BE2C (cell line): Measurements from ENCODE around the gene SNX2.

ENCODE experiments used
- DNase-seq: peaks from one replicate; pipeline ENCODE4 v3.0.0-alpha.2; 2020
- H3K27me3 ChIP-seq: fragments of 250-450 bp; sonication (Bioruptor Pico); 2 replicates; pipeline ENCODE4 v1.5.1; 2020; ENCODE audit warnings: mild to moderate bottlenecking
- H3K36me3 ChIP-seq: fragments of 250-450 bp; sonication (Bioruptor Pico); 2 replicates; pipeline ENCODE4 v1.5.1; 2020; ENCODE audit warnings: mild to moderate bottlenecking
- H3K4me1 ChIP-seq: fragments of 250-450 bp; sonication (Bioruptor Pico); 2 replicates; pipeline ENCODE4 v1.5.1; 2020
- H3K4me3 ChIP-seq: 2 replicates; pipeline ENCODE4 v1.5.1; 2011; ENCODE audit warnings: low read depth, low read length
- H3K9me3 ChIP-seq: fragments of 250-450 bp; sonication (Bioruptor Pico); 2 replicates; pipeline ENCODE4 v1.5.1; 2020
- TF ChIP-seq, protein P1 (sequence below): IDR thresholded peaks from 2 replicates; pipeline ENCODE4 v1.5.1; 2012; ENCODE audit warnings: mild to moderate bottlenecking, low read depth, low read length

Gene SNX2

GRCh38 chr5:122864400-122864799, 89.5 kb downstream of the SNX2 start:
- Histone ChIP-seq H3K4me1 (no peaks in the 10 kb centered on the region), H3K36me3 (no peaks in the 10 kb centered on the region), H3K27me3 (no peaks in the 10 kb centered on the region), H3K9me3 (no peaks in the 10 kb centered on the region), H3K4me3 (no peak overlapping the region)
- no peak for DNase-seq
- TF ChIP-seq, protein P1, sequence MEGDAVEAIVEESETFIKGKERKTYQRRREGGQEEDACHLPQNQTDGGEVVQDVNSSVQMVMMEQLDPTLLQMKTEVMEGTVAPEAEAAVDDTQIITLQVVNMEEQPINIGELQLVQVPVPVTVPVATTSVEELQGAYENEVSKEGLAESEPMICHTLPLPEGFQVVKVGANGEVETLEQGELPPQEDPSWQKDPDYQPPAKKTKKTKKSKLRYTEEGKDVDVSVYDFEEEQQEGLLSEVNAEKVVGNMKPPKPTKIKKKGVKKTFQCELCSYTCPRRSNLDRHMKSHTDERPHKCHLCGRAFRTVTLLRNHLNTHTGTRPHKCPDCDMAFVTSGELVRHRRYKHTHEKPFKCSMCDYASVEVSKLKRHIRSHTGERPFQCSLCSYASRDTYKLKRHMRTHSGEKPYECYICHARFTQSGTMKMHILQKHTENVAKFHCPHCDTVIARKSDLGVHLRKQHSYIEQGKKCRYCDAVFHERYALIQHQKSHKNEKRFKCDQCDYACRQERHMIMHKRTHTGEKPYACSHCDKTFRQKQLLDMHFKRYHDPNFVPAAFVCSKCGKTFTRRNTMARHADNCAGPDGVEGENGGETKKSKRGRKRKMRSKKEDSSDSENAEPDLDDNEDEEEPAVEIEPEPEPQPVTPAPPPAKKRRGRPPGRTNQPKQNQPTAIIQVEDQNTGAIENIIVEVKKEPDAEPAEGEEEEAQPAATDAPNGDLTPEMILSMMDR, result no peak

GRCh38 chr5:122864842-122865241, 90.0 kb downstream of the SNX2 start:
- no peaks in the 10 kb centered on the region for H3K36me3 ChIP-seq
- no peaks in the 10 kb centered on the region for H3K27me3 ChIP-seq
- H3K4me3 ChIP-seq, result no peak overlapping the region
- no peak for DNase-seq
- no peaks in the 10 kb centered on the region for H3K4me1 ChIP-seq
- H3K9me3 ChIP-seq, result no peaks in the 10 kb centered on the region
- TF ChIP-seq, protein P1, result no peak

DNA sequence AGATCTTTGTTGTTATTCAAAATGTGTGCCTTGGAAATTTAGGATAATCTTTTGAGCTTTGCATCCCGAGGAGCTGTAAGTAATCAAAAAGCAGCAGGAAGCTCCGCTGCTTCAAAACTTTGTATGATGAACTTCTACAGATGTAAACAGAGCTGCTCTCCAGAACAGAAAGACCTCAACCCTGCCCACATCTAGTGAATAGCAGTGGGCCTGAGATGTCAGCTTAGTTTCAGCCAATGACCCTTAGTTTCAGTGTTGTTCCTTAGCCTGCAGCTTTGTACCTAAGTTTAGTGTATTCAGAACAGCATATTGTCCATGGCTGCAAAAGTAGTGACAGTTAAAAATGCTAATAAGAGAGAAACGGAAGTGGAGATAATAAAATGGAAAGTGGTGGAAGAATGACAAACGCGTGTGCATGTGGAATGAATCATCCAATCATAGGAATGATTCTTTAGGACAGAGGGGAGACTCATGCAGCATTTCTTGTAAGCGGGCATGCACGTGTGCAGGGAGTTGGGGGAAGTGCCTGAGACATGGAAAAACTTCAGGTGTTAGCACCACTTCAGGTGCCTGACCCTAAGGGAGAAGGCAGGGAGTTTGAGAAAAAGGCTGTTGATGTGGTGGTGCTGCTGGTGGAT, 95.5 kb downstream of the SNX2 start:
- TF ChIP-seq, protein P1, result no peak
- Histone ChIP-seq H3K9me3 (no peaks in the 10 kb centered on the region), H3K27me3 (no peaks in the 10 kb centered on the region), H3K4me3 (no peak overlapping the region), H3K4me1 (no peaks in the 10 kb centered on the region), H3K36me3 (no peaks in the 10 kb centered on the region)
- DNase-seq, result no peak

- H3K4me1 ChIP-seq, result no peaks in the 10 kb centered on the region
- DNase-seq, result no peak
- H3K36me3 ChIP-seq, result no peaks in the 10 kb centered on the region
- H3K27me3 ChIP-seq, result no peaks in the 10 kb centered on the region
- no peak overlapping the region for H3K4me3 ChIP-seq
- TF ChIP-seq, protein P1, result no peak
- no peaks in the 10 kb centered on the region for H3K9me3 ChIP-seq
Measured at GRCh38 chr5:122871661-122872060, 96.8 kb downstream of the SNX2 start.

- TF ChIP-seq, protein P1, result no peak
- Histone ChIP-seq H3K27me3 (no peaks in the 10 kb centered on the region), H3K9me3 (no peaks in the 10 kb centered on the region), H3K36me3 (no peaks in the 10 kb centered on the region), H3K4me3 (no peak overlapping the region), H3K4me1 (no peaks in the 10 kb centered on the region)
- no peak for DNase-seq
Measured at GRCh38 chr5:122874179-122874875, 99.4 kb downstream of the SNX2 start.

DNA sequence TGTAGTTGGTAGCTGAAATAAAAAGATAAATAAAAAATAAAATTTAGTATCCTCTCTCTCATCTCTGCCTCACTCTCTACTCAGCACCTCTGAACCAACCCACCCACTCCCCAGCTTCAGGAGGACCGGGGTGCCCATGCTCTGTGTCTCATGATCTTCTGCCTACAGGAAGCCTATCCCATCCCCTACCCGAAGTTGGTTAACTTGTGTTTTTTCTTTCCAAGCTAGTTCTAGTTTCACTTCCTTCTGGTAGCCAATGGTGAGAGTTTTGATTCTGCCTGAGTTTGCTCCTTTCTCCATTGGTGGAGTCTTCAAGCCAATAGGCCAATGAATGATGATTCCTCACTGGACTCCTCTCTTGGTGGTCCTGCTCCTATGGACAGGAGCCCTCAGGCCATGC, 102.6 kb downstream of the SNX2 start:
- no peak for DNase-seq
- no peak overlapping the region for H3K4me3 ChIP-seq
- H3K4me1 ChIP-seq, result peaks cover 7% of the 10 kb centered on the region; the same call in 1 of the 2 replicates
- TF ChIP-seq, protein P1, result no peak
- H3K36me3 ChIP-seq, result no peaks in the 10 kb centered on the region
- no peaks in the 10 kb centered on the region for H3K27me3 ChIP-seq
- H3K9me3 ChIP-seq, result no peaks in the 10 kb centered on the region
